Measurements from ENCODE around the gene ELAVL1.

ELAVL1 gene

DNA sequence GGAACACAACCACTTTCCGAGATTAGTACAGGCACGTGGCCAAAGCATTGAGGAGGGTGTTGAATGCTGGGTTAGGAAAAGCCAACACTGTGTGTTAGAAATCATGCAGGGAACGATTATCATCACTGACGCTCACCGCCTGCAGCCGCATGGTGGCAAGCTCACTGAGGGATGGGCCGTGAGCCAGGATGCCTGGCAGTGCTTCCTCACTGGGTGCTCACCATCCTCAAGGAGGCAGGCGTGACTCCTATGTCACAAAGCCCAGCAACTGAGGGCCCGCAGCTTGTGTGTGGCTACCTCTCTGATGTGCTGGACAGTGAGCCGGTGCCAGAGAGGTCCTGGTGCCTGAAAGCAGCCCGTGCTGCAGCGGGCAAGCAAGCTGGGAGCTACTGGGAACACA, 31.6 kb downstream of the ELAVL1 start:
- Histone ChIP-seq H3K4me2 (ENCODE audit: low read length) (no peak overlapping the region), H3K9me3 (replicated peaks; ENCODE audit: low read length) (no peaks in the 10 kb centered on the region), H3K27me3 (ENCODE audit: control insufficient read depth, insufficient read depth, low read length) (no peaks in the 10 kb centered on the region), H3K9ac (ENCODE audit: low read depth, low read length) (no peak overlapping the region), H3K4me1 (ENCODE audit: control insufficient read depth, insufficient read depth, low read length) (no peaks in the 10 kb centered on the region), H3K36me3 (ENCODE audit: insufficient read depth, low read length) (peaks cover 68% of the 10 kb centered on the region), H3K4me3 (ENCODE audit: low read length) (no peak overlapping the region)

- Histone ChIP-seq H3K27me3 (ENCODE audit: control insufficient read depth, insufficient read depth, low read length) (no peaks in the 10 kb centered on the region), H3K9me3 (replicated peaks; ENCODE audit: low read length) (no peaks in the 10 kb centered on the region), H3K36me3 (ENCODE audit: insufficient read depth, low read length) (peaks cover 61% of the 10 kb centered on the region), H3K4me1 (ENCODE audit: control insufficient read depth, insufficient read depth, low read length) (no peaks in the 10 kb centered on the region), H3K4me2 (ENCODE audit: low read length) (no peak overlapping the region), H3K4me3 (ENCODE audit: low read length) (no peak overlapping the region), H3K9ac (ENCODE audit: low read depth, low read length) (no peak overlapping the region)
Measured at GRCh38 chr19:7971553-7972520, 33.6 kb downstream of the ELAVL1 start.

DNA sequence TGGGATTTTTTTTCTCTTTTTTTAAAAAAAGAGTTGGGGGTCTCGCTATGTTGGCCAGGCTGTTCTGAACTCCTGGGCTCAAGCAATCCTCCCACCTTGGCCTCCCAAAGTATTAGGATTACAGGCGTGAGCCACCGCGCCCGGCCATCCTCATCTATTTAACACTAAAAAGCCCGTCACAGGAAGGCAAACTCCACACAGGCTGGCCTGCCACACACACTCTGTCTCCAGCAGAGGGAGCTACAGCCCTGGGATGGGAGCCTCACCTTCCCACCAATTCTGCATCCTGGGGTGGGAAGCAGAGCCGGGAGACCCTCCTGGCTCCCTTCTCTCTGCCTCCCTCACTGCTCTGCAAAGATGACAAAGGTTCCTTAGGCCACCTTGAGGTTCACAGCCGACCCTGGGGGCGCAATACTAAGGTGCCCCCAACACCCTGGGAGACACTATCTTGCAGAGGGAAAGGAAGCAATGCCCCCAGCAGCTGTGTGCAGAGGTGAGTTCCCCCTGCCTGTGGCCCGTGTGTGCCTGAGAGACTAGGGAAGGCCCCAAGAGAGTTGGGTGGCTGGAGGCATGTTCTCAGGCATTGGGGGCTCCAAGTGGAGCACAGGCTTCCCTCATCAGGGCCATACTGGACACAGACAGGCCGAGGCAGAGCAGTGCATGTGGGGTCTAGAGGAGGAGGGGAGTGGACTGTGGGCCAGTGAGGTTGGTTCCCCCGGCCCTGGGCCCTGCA, 34.6 kb downstream of the ELAVL1 start:
- Histone ChIP-seq H3K9ac (ENCODE audit: low read depth, low read length) (no peak overlapping the region), H3K4me2 (ENCODE audit: low read length) (no peak overlapping the region), H3K27me3 (ENCODE audit: control insufficient read depth, insufficient read depth, low read length) (no peaks in the 10 kb centered on the region), H3K36me3 (ENCODE audit: insufficient read depth, low read length) (peaks cover 64% of the 10 kb centered on the region), H3K4me1 (ENCODE audit: control insufficient read depth, insufficient read depth, low read length) (no peaks in the 10 kb centered on the region), H3K4me3 (ENCODE audit: low read length) (no peak overlapping the region), H3K9me3 (replicated peaks; ENCODE audit: low read length) (no peaks in the 10 kb centered on the region)

GRCh38 chr19:7969555-7969939, 35.9 kb downstream of the ELAVL1 start:
- no peak overlapping the region for H3K4me2 ChIP-seq (ENCODE audit: low read length)
- no peaks in the 10 kb centered on the region for H3K9me3 ChIP-seq (replicated peaks; ENCODE audit: low read length)
- H3K4me3 ChIP-seq (ENCODE audit: low read length) = no peak overlapping the region
- H3K27me3 ChIP-seq (ENCODE audit: control insufficient read depth, insufficient read depth, low read length) = no peaks in the 10 kb centered on the region
- no peak overlapping the region for H3K9ac ChIP-seq (ENCODE audit: low read depth, low read length)
- H3K36me3 ChIP-seq (ENCODE audit: insufficient read depth, low read length) = peaks cover 62% of the 10 kb centered on the region
- H3K4me1 ChIP-seq (ENCODE audit: control insufficient read depth, insufficient read depth, low read length) = no peaks in the 10 kb centered on the region

GRCh38 chr19:7968796-7969554, 36.5 kb downstream of the ELAVL1 start:
- Histone ChIP-seq H3K4me2 (ENCODE audit: low read length) (no peak overlapping the region), H3K9ac (ENCODE audit: low read depth, low read length) (no peak overlapping the region), H3K4me1 (ENCODE audit: control insufficient read depth, insufficient read depth, low read length) (no peaks in the 10 kb centered on the region), H3K27me3 (ENCODE audit: control insufficient read depth, insufficient read depth, low read length) (no peaks in the 10 kb centered on the region), H3K4me3 (ENCODE audit: low read length) (no peak overlapping the region), H3K9me3 (replicated peaks; ENCODE audit: low read length) (no peaks in the 10 kb centered on the region), H3K36me3 (ENCODE audit: insufficient read depth, low read length) (peaks cover 60% of the 10 kb centered on the region)

GRCh38 chr19:7968008-7968795, 37.2 kb downstream of the ELAVL1 start:
- H3K4me2 ChIP-seq (ENCODE audit: low read length) = no peak overlapping the region
- H3K4me3 ChIP-seq (ENCODE audit: low read length) = no peak overlapping the region
- no peaks in the 10 kb centered on the region for H3K9me3 ChIP-seq (replicated peaks; ENCODE audit: low read length)
- H3K9ac ChIP-seq (ENCODE audit: low read depth, low read length) = no peak overlapping the region
- peaks cover 60% of the 10 kb centered on the region for H3K36me3 ChIP-seq (ENCODE audit: insufficient read depth, low read length)
- no peaks in the 10 kb centered on the region for H3K27me3 ChIP-seq (ENCODE audit: control insufficient read depth, insufficient read depth, low read length)
- no peaks in the 10 kb centered on the region for H3K4me1 ChIP-seq (ENCODE audit: control insufficient read depth, insufficient read depth, low read length)

- H3K4me1 ChIP-seq (ENCODE audit: control insufficient read depth, insufficient read depth, low read length) = no peaks in the 10 kb centered on the region
- no peak overlapping the region for H3K4me2 ChIP-seq (ENCODE audit: low read length)
- peaks cover 65% of the 10 kb centered on the region for H3K36me3 ChIP-seq (ENCODE audit: insufficient read depth, low read length)
Measured at GRCh38 chr19:7965921-7966665, 39.3 kb downstream of the ELAVL1 start.

DNA sequence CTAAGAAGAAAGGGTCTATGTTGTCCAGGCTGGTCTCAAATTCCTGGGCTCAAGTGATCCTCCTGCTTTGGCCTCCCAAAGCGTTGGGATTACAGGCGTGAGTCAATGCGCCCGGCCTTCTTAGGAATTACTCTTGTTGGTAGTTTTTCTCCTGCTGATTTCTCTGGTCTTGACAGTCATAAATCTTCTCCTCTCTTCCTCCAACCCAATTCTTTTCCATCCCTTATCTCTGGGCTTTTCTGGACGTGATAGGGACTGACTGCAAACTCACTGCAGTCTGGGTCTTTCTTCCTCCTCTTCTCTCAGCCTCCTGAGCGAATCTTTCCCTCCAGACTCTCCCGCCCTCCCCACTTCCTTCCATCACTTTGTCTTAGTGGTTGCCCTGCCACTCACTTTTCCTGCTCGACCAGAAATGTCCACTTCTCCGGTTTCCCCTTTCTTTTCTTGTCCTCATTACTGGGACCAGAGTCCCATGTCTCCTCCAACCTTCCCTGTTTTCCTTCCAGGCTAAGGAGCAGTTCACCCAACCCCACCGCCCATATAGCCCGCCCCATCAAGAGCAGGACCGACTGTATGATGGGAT, 40.1 kb downstream of the ELAVL1 start:
- H3K9ac ChIP-seq (ENCODE audit: low read depth, low read length) = no peak overlapping the region
- H3K27me3 ChIP-seq (ENCODE audit: control insufficient read depth, insufficient read depth, low read length) = no peaks in the 10 kb centered on the region
- no peak overlapping the region for H3K4me3 ChIP-seq (ENCODE audit: low read length)
- H3K36me3 ChIP-seq (ENCODE audit: insufficient read depth, low read length) = peaks cover 68% of the 10 kb centered on the region
- H3K4me1 ChIP-seq (ENCODE audit: control insufficient read depth, insufficient read depth, low read length) = no peaks in the 10 kb centered on the region
- H3K9me3 ChIP-seq (replicated peaks; ENCODE audit: low read length) = no peaks in the 10 kb centered on the region
- no peak overlapping the region for H3K4me2 ChIP-seq (ENCODE audit: low read length)

More at GRCh38 chr19:7965921-7966665, 39.3 kb downstream of the ELAVL1 start:
- Histone ChIP-seq H3K27me3 (ENCODE audit: control insufficient read depth, insufficient read depth, low read length) (no peaks in the 10 kb centered on the region), H3K4me3 (ENCODE audit: low read length) (no peak overlapping the region), H3K9me3 (replicated peaks; ENCODE audit: low read length) (no peaks in the 10 kb centered on the region), H3K9ac (ENCODE audit: low read depth, low read length) (no peak overlapping the region)

DNA sequence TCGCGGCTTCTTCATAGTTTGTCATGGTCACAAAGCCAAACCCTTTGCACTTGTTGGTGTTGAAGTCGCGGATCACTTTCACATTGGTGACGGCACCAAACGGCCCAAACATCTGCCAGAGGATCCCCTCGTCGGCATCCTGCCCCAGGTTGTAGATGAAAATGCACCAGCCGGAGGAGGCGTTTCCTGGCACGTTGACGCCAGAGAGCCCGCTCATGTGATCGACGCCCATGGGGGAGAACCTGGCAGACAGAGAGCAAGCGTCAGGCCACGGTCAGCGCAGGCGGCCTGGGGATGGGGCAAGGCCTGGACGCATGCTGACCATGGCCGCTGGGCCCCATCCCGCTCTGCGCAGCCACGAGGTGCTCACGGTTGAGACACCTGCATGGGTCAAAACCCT, 41.9 kb downstream of the ELAVL1 start:
- H3K4me3 ChIP-seq (ENCODE audit: low read length) = no peak overlapping the region
- H3K36me3 ChIP-seq (ENCODE audit: insufficient read depth, low read length) = peaks cover 59% of the 10 kb centered on the region
- no peaks in the 10 kb centered on the region for H3K27me3 ChIP-seq (ENCODE audit: control insufficient read depth, insufficient read depth, low read length)
- H3K9me3 ChIP-seq (replicated peaks; ENCODE audit: low read length) = no peaks in the 10 kb centered on the region
- H3K9ac ChIP-seq (ENCODE audit: low read depth, low read length) = no peak overlapping the region
- H3K4me2 ChIP-seq (ENCODE audit: low read length) = no peak overlapping the region
- H3K4me1 ChIP-seq (ENCODE audit: control insufficient read depth, insufficient read depth, low read length) = no peaks in the 10 kb centered on the region

- Histone ChIP-seq H3K36me3 (ENCODE audit: insufficient read depth, low read length) (peaks cover 63% of the 10 kb centered on the region), H3K27me3 (ENCODE audit: control insufficient read depth, insufficient read depth, low read length) (no peaks in the 10 kb centered on the region)
Measured at GRCh38 chr19:7962644-7963268, 42.7 kb downstream of the ELAVL1 start.

More at GRCh38 chr19:7962644-7963268, 42.7 kb downstream of the ELAVL1 start:
- no peak overlapping the region for H3K9ac ChIP-seq (ENCODE audit: low read depth, low read length)
- H3K4me3 ChIP-seq (ENCODE audit: low read length) = no peak overlapping the region
- H3K4me2 ChIP-seq (ENCODE audit: low read length) = no peak overlapping the region
- no peaks in the 10 kb centered on the region for H3K4me1 ChIP-seq (ENCODE audit: control insufficient read depth, insufficient read depth, low read length)
- H3K9me3 ChIP-seq (replicated peaks; ENCODE audit: low read length) = no peaks in the 10 kb centered on the region

Measured in skeletal muscle satellite cell (primary cell).